ENCODE results near the gene EPB41.
A peak's percentile ranks its signal among the peaks of the same experiment; 100 is the strongest.
"Not testable (repeated sequence)": the region's sequence is repeated elsewhere in the genome, so short reads cannot be mapped to it uniquely, and the experiment has no call there.

The EPB41 gene

DNA sequence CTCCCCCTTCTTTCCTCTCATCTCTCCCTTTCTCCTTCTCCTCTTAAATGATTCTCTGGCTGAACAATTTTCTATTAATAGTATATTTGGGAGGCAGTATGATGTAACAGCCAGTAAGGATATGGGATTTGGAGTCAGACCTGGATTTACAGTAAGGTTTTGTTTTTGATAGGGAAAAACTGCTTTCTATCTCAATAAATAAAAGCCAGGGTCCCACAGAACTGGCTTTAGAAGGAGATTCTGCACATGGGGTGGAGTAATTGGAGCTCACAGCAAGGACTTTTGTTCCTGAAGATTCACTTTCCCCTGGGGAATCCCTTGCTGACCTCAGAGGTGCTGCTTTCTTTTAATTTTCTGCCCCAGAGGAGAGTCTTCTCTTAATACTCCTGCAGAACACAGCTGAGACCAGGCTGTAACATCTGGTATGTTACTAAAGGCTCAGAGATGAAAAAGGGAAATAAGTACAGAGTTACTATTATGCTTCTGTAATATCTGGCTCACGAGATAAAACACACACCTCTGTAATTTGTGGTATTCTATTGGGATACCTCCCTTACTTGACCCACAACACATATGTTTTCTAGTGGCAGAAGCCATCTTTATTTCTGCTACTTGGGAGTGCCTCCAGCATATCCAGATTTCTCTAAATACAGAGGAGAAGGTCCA is 13.4 kb downstream of the EPB41 start:
- DNase-seq (ENCODE audit: low read depth), result peak; percentile 34

DNA sequence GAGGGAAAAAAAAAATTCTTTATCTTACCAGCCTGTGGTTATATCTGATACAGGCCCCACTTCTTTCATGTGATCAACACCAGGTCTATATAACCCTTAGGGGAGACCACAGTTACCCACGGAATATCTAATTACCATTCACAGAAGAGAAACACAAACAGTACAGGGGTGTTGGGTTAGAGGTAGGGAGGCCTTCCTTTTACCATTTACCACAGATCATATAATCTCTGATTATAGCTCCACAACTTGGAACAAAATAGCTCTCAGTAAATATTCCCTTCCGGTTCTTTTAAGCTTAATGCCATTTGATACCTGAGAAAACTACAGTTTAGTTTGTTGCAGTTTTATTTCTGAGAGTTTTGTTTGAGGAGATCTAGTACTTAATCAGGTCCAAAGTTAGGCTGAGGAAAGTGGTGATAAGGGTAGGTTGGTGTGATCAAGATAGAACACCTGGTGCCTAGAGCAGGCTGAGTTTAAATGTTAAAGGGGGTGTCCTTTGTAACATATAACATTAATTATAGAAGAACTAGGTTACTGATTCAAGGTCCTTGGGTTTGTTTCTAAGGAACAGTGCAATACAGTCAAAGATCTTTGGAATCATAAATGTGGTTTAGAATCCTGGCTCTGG is 14.1 kb downstream of the EPB41 start:
- no peak for DNase-seq (ENCODE audit: low read depth)

DNA sequence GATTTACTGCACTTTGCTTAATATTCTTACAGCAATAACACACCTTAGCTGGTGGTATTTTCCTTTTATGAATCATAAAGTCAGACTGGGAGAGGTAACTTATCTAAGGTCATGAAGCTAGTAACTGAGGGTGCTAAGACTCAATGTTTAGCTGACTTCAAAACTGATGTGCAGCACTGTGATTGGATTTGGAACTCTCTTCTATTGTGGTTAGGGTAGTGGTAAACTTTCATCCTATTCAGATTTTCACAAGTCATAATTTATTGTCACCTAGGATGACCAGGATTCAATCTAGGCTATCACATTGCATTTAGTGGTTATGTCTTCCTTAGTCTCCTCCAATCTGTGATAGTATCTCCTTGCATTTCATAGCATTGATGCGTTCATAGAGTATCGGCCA is 18.9 kb downstream of the EPB41 start:
- DNase-seq (ENCODE audit: low read depth), result no peak

DNA sequence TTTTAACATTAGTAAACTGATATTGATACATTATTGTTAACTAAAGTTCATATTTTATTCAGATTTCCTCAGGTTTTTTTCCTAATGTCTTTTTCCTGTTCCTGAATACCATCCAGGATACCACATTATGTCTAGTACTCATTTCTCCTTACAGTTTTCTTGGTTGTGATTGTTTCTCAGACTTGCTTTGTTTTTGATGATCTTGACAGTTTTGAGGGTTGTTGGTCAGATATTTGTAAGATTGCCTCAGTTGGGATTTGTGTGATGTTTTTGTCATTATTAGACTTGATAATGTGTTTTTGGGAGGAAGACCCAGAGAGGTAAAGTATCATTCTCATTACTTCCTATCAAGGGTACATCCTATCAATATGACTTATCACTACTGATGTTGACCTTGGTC is 19.5 kb downstream of the EPB41 start:
- DNase-seq (ENCODE audit: low read depth), result no peak

DNA sequence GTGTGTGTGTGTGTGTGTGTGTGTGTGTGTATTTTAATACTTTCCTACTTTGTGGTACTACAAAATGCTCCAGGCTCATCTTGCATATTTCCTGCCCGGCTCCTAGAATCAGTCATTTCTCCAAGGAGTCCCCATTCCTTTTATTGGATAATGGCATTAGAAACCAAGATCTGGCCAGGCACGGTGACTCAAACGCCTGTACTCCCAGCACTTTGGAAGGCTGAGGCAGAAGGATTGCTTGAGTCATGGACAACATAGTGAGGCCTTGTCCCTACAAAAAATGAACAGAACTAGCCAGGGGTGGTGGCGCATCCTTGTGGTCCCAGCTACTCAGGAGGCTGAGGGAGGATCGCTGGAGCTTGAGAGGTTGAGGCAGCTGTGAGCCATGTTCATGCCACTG is 20.3 kb downstream of the EPB41 start:
- DNase-seq (ENCODE audit: low read depth), result no peak

DNA sequence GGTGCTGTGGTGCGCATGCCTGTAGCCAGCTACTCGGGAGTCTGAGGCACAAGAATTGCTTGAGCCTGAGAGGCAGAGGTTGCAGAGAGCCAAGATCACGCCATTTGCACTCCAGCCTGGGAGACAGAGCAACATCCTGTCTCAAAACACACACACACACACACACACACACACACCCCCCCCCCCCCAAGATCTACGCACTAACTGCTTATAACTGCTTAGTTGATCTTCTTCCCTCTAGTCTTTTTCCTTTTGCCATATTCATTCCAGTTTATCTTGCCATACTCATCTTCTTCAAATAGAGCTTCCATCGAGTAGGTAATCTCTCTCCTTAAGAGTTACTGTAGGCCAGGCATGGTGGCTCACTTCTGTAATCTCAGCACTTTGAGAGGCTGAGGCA is 20.9 kb downstream of the EPB41 start:
- no peak for DNase-seq (ENCODE audit: low read depth)

DNA sequence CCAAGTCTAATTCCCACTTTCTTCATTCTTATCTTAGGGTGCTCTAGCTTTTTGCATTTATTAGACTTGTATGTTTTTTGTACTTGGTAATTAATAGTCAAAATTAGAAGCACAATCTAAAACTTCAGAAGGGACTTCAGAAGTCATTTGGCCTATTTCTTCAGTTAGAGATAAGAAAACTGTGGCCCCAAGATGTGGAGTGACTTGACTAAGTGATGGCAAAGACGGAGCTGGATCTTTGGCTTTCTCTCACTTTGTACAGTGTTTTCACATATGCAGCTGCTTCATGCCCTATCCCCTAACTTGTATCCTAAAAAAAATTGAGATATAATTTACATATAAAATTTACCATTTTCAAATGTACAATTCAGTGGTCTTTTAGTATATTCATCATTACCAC is 21.7 kb downstream of the EPB41 start:
- no peak for DNase-seq (ENCODE audit: low read depth)

DNA sequence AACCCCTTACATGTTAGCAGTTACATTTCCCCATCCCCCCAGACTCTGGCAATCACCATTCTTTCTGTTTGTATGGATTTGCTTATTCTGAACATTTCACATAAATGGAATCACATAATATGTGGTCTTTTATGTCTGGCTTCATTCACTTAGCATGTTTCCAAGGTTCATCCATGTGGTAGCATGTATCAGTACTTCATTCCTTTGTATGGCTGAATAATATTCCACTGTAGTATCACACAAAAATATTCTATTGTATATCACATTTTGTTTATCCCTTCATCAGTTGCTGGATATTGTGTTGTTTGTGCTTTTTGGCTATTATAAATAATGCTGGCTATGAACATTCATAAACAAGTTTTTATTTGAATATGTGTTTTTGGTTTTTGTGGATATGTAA is 22.2 kb downstream of the EPB41 start:
- no peak for DNase-seq (ENCODE audit: low read depth)

DNA sequence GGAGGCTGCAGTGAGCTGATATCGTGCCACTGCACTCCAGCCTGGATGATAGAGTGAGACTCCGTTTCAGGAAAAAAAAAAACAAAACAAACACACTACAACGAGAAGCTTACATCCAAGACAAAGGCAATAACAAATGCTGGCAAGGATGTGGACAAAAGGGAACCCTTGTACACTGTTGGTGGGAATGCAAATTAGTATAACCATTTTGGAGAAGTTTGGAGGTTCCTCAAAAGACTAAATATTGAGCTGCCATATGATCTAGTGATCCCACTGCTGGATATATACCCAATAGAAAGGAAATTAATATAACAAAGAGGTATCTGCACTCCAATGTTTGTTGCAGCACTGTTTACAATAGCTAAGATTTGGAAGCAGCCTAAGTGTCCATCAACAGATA is 29.2 kb downstream of the EPB41 start:
- not testable (repeated sequence) for DNase-seq (ENCODE audit: low read depth)

DNA sequence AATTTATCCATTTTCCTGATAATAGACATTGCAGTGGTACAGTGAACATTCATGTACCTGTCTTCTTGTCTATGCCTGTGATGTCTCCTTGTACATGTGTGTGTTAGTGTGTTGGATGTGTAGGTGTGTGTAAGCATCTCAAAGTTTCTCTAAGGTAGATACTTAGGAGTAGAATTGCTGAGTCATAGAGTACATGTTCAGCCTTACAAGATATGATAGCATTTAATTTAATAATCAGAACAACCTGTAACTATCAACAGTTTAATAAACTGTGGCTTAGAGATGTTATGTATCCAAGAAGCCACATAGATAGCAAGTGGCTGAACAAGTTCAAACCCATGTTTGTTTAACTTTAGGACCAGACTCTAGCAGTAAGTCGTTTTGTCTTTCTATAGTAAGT is 35.6 kb downstream of the EPB41 start:
- no peak for DNase-seq (ENCODE audit: low read depth)

DNA sequence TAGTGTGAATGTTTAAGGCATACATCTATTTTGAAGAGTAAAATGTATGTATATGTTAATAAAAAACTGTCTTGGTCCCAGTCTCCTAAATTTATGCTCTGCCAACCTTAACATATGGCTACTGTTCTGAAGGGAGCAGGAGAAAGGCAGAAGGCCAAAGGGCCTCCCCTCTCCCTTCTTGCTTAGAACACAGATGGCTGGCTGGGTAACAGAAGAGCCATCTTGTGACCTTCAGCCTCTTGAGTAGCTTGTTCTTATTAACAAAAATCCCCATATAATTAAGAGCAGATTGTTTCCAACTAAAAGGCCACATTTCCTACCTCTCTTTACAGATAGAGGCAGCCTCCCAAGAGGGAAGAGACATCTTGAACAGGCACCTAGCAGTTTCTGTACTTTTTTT is 36.1 kb downstream of the EPB41 start:
- DNase-seq (ENCODE audit: low read depth), result peak; percentile 43

DNA sequence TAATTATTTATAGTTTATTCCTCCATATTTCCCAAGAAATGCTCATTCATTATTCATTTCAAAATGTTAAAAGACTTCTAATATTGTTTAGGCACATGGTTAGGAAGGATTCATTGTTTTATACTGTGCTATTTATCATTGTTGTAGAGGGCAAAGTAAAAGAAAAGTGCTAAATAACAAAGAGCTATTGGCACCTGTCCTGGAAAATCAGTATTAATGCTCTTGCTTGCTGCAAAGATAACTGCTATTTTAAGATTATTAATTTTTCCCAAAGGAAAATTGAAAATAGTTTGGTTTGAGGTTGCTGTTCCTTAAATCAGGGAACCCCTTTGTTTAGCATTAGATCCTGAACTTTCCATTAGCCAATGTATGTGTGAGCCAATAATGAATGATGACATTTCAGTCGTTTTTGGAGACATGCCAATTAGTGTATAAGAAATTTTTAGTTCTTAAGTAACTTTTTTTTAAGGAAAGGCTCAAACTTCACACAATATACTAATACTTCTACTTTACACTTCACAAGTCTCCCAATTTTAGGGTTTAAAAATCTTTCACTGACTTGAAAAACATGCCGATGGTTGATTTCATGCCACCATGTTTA is 39.9 kb downstream of the EPB41 start:
- DNase-seq (ENCODE audit: low read depth), result no peak

DNA sequence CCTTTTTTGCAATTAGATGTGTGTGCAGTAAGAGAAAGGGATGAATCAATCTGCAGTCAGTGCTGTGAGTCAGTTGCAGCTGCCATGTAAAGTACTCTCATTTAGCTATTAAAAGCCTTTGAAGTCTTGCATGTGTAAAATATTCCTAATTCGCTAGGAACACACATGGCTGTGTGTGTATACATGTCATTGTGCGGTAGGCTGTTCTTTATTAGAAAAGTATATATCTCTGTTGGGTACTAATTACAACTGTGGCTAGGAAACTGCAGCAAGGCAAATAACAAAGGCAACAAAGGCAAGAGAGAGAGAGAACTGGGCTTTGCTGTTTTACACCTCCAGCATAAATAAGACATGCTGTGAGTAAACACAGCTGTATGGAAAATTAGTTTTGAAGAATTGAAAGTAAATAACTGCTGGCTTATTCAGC is 41.7 kb downstream of the EPB41 start:
- no peak for DNase-seq (ENCODE audit: low read depth)

DNA sequence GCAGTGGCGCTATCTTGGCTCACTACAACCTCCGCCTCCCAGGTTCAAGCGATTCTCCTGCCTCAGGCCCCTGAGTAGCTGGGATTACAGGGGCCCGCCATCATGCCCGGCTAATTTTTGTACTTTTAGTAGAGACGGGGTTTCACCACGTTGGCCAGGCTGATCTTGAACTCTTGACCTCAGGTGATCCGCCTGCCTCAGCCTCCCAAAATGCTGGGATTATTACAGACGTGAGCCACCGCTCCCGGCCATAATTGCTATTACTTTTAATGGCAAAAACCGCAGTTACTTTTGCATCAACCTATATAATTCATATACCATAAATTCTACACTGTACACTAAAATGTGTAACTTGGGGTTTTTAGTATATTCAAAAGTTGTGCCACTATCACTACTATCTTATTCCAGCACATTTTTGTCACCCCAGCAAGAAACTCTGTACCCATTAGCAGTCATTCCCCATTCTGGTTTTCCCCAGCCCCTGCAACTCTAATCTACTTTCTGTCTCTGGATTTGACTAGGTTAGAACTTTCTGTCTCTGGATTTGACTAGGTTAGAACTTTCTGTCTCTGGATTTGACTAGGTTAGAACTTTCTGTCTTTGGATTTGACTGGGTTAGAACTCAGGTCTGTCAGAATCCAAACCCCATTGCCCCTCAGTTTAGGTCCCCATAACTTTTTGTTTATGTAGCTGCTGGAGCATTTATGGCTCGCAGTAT is 47.9 kb downstream of the EPB41 start:
- not testable (repeated sequence) for DNase-seq (ENCODE audit: low read depth)

DNA sequence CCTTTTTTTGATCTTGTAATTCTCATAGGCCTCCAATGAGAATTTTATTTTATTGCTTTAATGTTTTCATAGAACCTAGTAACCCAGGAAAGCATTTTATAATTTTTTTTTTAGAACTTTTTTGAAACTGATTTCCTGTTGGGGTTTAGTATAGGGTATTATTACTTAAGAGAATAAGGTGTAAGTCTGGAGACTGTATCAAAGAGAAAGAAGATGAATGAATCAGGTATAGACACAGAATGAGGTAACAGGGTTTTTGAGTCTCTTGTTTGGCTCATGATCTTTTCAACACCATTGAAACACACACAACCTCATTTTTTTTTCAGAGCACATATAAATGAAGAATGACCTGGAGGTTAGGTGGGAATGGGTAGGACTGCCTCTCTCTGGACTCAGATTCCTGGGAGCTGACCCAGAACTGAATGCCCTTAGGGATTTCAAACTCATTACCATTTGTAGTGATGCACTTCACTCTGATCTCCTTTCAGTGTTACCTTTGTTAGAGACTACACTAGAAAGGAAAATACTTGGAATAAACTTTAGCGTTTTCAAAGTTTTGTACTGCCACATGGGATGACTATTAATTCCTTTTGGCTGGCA is 51.0 kb downstream of the EPB41 start:
- DNase-seq (ENCODE audit: low read depth), result no peak

DNA sequence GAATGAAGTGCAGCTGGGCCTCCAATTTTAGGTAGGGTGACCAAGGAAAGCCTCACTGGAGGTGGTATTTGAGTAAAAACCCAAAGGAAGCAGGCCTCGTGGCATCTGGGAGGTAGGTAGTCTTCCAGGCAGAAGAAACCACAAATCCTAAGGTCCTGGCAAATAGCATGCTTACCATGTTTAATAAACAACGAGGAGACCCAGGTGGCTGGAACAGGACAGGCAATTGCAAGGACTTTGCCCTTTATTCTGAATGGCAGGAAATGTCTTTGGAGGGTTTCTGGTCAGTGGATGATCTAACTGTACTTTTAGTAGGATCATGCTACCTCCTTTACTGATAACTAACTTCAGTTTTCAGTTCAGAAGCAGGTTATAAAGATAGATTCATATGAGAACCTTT is 52.2 kb downstream of the EPB41 start:
- DNase-seq (ENCODE audit: low read depth), result no peak

DNA sequence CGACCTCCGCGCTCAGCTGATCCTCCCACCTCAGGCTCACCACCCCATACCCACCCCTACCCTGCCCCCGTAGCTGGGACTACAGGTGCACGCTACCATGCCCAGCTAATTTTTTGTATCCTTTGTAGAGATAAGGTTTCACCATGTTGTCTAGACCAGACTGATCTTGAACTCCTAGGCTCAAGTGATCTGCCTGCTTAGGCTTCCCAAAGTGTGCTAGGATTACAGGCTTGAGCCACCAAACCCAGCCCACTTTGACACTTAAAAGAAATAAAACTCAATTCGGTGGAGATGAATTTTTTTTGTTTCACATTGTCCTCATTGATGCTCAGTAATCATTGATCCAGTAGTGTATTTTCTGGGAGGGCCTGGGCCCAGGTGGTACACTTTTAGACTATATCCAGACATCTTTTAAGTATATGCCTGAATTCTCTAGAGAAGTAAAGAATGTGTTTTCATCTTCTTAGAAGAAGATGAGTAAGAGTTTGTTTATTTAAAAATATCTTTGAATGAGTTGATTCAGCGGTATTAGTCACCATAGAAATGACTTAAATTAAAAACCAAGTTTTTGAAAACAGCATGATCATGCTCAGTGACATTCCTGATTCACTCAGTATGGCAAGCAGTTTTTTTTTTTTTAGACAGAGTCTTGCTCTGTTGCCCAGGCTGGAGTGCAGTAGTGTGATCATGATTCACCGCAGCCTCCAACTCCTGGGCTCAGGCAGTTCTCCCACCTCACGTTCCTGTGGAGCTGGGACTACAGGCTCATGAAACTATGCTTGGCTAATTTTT is 57.8 kb downstream of the EPB41 start:
- peak; percentile 78 for DNase-seq (ENCODE audit: low read depth)

DNA sequence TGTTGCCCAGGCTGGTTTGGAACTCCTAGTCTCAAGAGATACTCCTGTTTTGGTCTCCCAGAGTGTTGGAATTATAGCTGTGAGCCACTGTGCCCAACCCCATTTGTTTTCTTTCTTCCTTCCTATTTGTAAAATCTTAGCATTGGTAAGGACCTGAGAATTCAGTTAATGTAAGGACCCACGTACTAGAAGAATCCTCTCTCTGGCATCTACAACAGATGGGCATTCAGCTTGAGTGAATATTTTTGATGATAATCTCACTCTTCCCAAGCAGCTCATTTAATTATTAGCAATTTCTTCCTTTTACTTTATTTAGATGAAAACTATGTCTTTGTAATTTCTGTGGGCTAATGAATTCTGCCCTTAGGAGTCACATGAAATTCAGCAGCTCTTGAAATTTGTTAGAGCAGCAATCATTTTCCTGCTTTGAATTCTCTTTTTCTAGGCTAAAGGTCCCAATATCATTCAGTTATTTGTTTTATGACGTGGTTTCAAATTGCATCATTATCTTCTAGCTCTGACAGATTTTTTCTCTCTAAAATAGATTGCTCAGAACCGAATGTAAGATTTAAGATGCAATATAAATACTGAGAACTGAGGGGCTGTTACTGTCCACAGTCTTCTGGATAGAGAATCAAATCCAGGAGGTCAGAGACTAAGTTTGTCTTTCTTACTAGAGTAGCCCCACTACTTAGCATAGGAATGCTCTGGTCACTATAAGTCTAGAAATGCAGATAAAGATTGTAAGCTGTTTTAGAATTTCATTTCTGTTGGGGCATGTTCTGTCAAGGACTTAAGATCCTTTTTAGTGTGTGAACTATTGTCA is 59.4 kb downstream of the EPB41 start:
- no peak for DNase-seq (ENCODE audit: low read depth)

DNA sequence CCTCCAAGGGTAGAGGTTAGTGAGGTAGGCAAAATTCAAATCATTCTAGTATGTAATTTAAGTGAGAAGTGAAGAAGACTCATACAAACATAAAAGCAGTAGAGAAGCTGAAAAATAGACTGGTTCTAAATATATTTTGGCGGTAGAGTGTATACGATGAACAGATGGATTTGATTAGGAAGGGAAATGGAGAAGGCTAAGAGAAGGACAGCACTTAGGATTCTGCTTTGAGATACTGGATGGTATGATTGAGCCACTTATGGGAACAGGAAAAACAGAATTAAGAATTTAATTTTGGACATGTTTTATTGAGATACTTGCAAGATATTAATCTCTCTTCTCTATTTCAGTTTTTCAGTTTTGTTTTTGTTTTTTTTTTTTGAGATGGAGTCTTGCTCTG is 60.1 kb downstream of the EPB41 start:
- DNase-seq (ENCODE audit: low read depth), result no peak

DNA sequence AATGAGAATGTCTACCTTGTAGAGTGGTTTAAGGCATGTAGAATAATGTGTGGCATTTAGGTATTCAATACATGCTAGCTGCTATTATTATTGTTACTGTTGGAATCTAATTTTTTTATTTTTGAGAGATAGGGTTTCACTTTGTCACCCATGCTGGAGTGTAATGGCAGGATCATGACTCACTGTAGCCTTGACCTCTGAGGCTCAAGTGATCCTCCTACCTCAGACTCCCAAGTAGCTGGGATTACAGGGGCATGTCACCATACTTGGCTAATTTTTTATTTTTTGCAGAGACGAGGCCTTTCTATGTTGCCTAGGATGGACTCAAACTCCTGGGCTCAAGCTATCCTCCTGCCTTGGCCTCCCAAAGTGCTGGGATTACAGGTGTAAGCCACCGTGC is 61.9 kb downstream of the EPB41 start:
- no peak for DNase-seq (ENCODE audit: low read depth)

DNA sequence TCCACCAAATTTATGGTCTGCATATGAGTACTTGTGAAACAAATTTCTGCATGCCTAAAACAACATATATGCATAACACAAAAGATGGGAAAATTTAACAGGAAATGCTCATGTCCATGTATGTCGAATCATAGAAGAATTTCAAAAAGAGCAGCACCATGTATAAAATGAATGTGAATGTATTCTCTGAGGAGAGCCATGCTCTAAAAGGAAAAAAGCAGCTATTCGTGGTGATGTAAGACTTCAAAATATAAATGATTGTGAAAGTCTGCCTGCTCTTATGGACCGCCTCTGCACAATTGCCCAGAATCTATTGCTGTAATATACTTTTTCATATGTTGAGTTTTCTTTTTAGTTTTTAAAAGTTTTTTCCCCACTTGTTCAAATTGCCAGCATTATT is 66.8 kb downstream of the EPB41 start:
- DNase-seq (ENCODE audit: low read depth), result no peak

Data from fibroblast of the conjunctiva (primary cell).